HG02840 (cell line): Measurements from ENCODE around the gene DVL1.

ENCODE experiments used
- ATAC-seq: cut with Tn5 transposase; IDR thresholded peaks from one replicate; pipeline ENCODE4 v1.9.1; 2021; ENCODE audit warnings: mild to moderate bottlenecking, moderate library complexity, moderate number of reproducible peaks; ENCODE audit not compliant: unreplicated experiment, low FRiP score

DVL1 gene

DNA sequence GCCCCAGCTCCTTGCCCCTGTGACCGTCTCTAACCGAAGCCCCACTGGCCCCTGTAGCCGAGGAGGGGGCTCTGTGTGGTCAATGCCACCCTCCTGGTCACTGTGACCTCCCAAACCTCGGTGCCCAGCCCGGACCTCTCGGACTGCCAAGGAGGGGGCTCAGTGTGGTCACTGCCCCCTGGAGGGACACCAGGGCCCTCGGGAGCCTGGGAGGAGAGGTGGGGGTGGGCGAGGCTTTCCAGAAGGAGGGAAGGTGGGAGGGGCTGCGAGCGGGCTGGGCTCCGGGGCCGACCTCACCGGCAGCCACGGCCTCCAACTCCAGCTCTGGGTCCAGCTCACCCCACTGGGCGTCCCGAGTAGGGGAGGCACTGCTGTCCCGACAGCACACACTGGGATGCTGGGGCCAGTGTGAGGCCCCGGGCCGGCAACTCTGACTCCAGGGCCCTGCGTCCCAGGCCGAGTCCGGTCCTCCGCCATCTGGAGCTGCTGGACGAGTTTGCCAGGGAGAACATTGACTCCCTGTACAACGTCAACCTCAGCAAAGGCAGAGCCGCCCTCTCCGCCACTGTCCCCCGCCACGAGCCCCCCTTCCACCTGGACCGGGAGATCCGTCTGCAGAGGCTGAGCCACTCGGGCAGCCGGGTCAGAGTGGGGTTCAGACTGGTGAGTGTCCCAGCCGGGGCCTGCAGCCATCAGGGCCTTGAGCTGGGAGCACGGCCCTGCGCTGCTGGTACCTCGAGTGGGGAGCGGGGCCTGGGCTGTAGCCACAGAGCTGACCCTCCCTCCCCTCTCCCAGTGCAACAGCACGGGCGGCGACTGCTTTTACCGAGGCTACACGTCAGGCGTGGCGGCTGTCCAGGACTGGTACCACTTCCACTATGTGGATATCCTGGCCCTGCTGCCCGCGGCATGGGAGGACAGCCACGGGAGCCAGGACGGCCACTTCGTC lies 62.6 kb downstream of the DVL1 start:
- ATAC-seq: no peak

DNA sequence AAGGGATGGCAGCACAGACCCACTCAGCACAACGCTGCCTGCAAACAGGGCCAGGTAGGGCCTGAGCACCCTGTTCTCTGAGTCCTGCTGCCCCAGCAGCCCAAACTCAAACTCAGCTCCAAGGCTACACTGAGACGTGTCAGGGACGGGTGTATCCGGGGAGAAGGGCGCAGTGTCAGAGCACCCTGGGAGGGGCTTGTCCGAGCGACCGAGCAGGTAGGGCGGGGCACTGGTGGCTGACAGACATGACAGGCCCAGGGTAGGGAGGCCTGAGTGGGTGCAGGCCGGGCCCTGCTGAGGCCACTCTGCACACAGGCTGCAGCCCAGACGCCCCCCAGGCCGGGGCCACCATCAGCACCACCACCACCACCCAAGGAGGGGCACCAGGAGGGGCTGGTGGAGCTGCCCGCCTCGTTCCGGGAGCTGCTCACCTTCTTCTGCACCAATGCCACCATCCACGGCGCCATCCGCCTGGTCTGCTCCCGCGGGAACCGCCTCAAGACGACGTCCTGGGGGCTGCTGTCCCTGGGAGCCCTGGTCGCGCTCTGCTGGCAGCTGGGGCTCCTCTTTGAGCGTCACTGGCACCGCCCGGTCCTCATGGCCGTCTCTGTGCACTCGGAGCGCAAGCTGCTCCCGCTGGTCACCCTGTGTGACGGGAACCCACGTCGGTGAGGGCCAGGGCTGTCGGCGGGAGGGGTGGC lies 63.5 kb downstream of the DVL1 start:
- ATAC-seq: no peak
